Sigmoid colon (tissue), 4 donors: Measurements from ENCODE around the gene EPS8L2.

Experiments
- CTCF ChIP-seq, 4 experiments: fragments of 450-650 bp in 3 of 4; fragments of 200-600 bp in 1 of 4; IDR thresholded peaks; one replicate each; pipeline ENCODE4 v1.5.1; 2016 to 2019; ENCODE audit warnings: antibody characterized with exemption in 4 of 4, mild to moderate bottlenecking in 3 of 4, moderate library complexity in 2 of 4
- EP300 ChIP-seq, 4 donors: sonication (generic); formaldehyde crosslinking; IDR thresholded peaks; one replicate each; pipeline ENCODE4 v1.6.1; 2017; ENCODE audit warnings: antibody characterized with exemption in 4 of 4
- POLR2A ChIP-seq, 2 donors: fragments of 450-650 bp; IDR thresholded peaks; one replicate each; pipeline ENCODE4 v1.6.1; 2016; ENCODE audit warnings: antibody characterized with exemption in 2 of 2, mild to moderate bottlenecking in 2 of 2, moderate library complexity in 2 of 2
- POLR2AphosphoS5 ChIP-seq, 4 donors: sonication (generic); formaldehyde crosslinking; IDR thresholded peaks; one replicate each; pipeline ENCODE4 v1.6.1; 2017; ENCODE audit warnings: antibody characterized with exemption in 4 of 4

GRCh38 chr11:776263-776560, 70.2 kb downstream of the EPS8L2 start:
- TF ChIP-seq EP300 (IDR thresholded peaks at IDR 0.05), result no peak
- no peak for TF ChIP-seq CTCF (IDR thresholded peaks at IDR 0.05)
- TF ChIP-seq POLR2AphosphoS5 (IDR thresholded peaks at IDR 0.05), result no peak
- TF ChIP-seq POLR2A (IDR thresholded peaks at IDR 0.05), result no peak
